Measurements from ENCODE around the gene DBN1. TPM values are rescaled to one million over a fixed set of nuclear protein-coding genes. Genes with fewer than 3 reads are reported as not detected.

The DBN1 gene
- total and polyA plus RNA-seq, 9 of the 15 experiments (the other 6 are each of a cell fraction or from before 2014, with no cell fraction given) = 0.25 to 87.2 (median 27.9) TPM

GRCh38 chr5:177440990-177441780 is 32.2 kb downstream of the DBN1 start:
- no peak overlapping the region for H3K27ac ChIP-seq (ENCODE audit: extremely low read depth, low read depth, low read length)
- ChIA-PET POLR2A (interaction anchor here (1.0 to 11.8 kb wide), 5 partner anchors 8 to 80 kb away, joined by 3 to 210 read pairs (median 5); partner anchors contain the start of gene GRK6), CTCF (ENCODE audit: low intra/inter-chr PET ratio) (no interaction called here)
- FAIRE-seq = no peak
- H3K9ac ChIP-seq (ENCODE audit: insufficient read depth in 1 of 2, low read depth in 2 of 2, low read length in 2 of 2) = peak overlapping the region in 1 of 2 experiments; percentile 33; a peak in 1 of 4 replicates
- peaks cover 3% of the 10 kb centered on the region for H3K9me1 ChIP-seq (ENCODE audit: control insufficient read depth, insufficient read depth, low read length)
- H3K4me2 ChIP-seq (ENCODE audit: insufficient read depth, low read length) = no peak overlapping the region
- peaks cover 67% of the 10 kb centered on the region; the same call in 2 of the 3 replicates for H3K36me3 ChIP-seq (ENCODE audit: control insufficient read depth, insufficient read depth, low read length)
- H2AFZ ChIP-seq (ENCODE audit: low read depth, low read length) = no peak overlapping the region
- no peaks in the 10 kb centered on the region for H3K79me2 ChIP-seq (ENCODE audit: control insufficient read depth, insufficient read depth, low read length)
- TF ChIP-seq ZNF518B (CRISPR knock-in tag; IDR thresholded peaks at IDR 0.05) (no peak), POLR2G (IDR thresholded peaks at IDR 0.05; ENCODE audit: low read depth, low read length) (peak; percentile 52; the same call in 1 of the 2 replicates)
- H3K4me3 ChIP-seq = no peak overlapping the region
- intact Hi-C loops (cut with micrococcal nuclease) = no loop called here
- no TSS peak for BruUV-seq (replicated peaks)
- H3K9me3 ChIP-seq (replicated peaks; ENCODE audit: control insufficient read depth, insufficient read depth, low read depth, low read length) = no peaks in the 10 kb centered on the region
- in situ Hi-C loops (cut with MboI) = no loop called here
- H4K20me1 ChIP-seq (replicated peaks; ENCODE audit: control insufficient read depth, insufficient read depth, low read length) = peaks cover 29% of the 10 kb centered on the region; the same call in 1 of the 2 replicates
- no peak for ATAC-seq
- WGBS (ENCODE audit: insufficient coverage, low coverage, missing lambda C conversion rate) = 90% methylated on average over 17 of the region's 26 CpGs
- peaks cover 17 to 46% of the 10 kb centered on the region in 2 experiments; a peak in 4 of 5 replicates for H3K4me1 ChIP-seq (replicated peaks in 1 of 2; ENCODE audit: control insufficient read depth in 2 of 2, insufficient read depth in 2 of 2, low read length in 2 of 2)
- no peaks in the 10 kb centered on the region for H3K27me3 ChIP-seq (ENCODE audit: control insufficient read depth in 2 of 2, insufficient read depth in 2 of 2, low read length in 2 of 2)
- DNase-seq (ENCODE audit: extremely low read depth in 1 of 4, low spot score in 3 of 4) = no peak

Measured in K562 (cell line).